HG03439 (cell line): Measurements from ENCODE around the gene WWOX.

ENCODE experiments used
- ATAC-seq: cut with Tn5 transposase; IDR thresholded peaks from one replicate; pipeline ENCODE4 v1.9.1; 2021; ENCODE audit warnings: mild to moderate bottlenecking, moderate library complexity; ENCODE audit not compliant: unreplicated experiment

WWOX gene

GRCh38 chr16:78994135-78994745, 894.8 kb downstream of the WWOX start:
- no peak for ATAC-seq

GRCh38 chr16:78995441-78995840, 896.0 kb downstream of the WWOX start:
- ATAC-seq, result no peak

- ATAC-seq, result no peak
These were observed 897.3 kb downstream of the WWOX start for GRCh38 chr16:78996790-78997189.

GRCh38 chr16:78998879-78999278, 899.4 kb downstream of the WWOX start:
- no peak for ATAC-seq

- no peak for ATAC-seq
These were observed 901.9 kb downstream of the WWOX start for GRCh38 chr16:79001156-79001967.

- no peak for ATAC-seq
These were observed 903.7 kb downstream of the WWOX start for GRCh38 chr16:79003026-79003609.

- no peak for ATAC-seq
These were observed 904.9 kb downstream of the WWOX start for GRCh38 chr16:79004309-79004708.

GRCh38 chr16:79005096-79005495, 905.6 kb downstream of the WWOX start:
- no peak for ATAC-seq

GRCh38 chr16:79006206-79006605, 906.8 kb downstream of the WWOX start:
- no peak for ATAC-seq

- no peak for ATAC-seq
These were observed 907.3 kb downstream of the WWOX start for GRCh38 chr16:79006765-79007164.

- ATAC-seq, result no peak
These were observed 908.2 kb downstream of the WWOX start for GRCh38 chr16:79007614-79008013.

- ATAC-seq, result no peak
These were observed 908.8 kb downstream of the WWOX start for GRCh38 chr16:79008036-79008868.

GRCh38 chr16:79008869-79009179, 909.4 kb downstream of the WWOX start:
- ATAC-seq, result no peak

- ATAC-seq, result no peak
These were observed 910.4 kb downstream of the WWOX start for GRCh38 chr16:79009896-79010295.

GRCh38 chr16:79011282-79011681, 911.8 kb downstream of the WWOX start:
- no peak for ATAC-seq

GRCh38 chr16:79012671-79013434, 913.4 kb downstream of the WWOX start:
- ATAC-seq, result no peak

GRCh38 chr16:79013930-79014660, 914.6 kb downstream of the WWOX start:
- no peak for ATAC-seq

- ATAC-seq, result no peak
These were observed 919.4 kb downstream of the WWOX start for GRCh38 chr16:79018650-79019429.

- ATAC-seq, result no peak
These were observed 920.0 kb downstream of the WWOX start for GRCh38 chr16:79019431-79019830.
